Subcutaneous adipose tissue (tissue), 4 donors: Measurements from ENCODE around the gene SATB2. TPM values are rescaled to one million over a fixed set of nuclear protein-coding genes. Genes with fewer than 3 reads are reported as not detected.

Source experiments
- CTCF ChIP-seq: fragments of 450-650 bp; IDR thresholded peaks from one replicate; pipeline ENCODE4 v1.5.1; 2016; ENCODE audit warnings: low read depth, mild to moderate bottlenecking, control low read depth, antibody characterized with exemption, moderate library complexity
- total RNA-seq, 4 donors: library from RNA; depleted of rRNA; stranded (reverse); fragments of >200 nt; gene quantifications; one replicate each; pipeline ENCODE4 v1.1.0, GENCODE V29; 2016

Gene SATB2
- total RNA-seq, 4 donors from 2014 or later, result 4.6 to 9.3 (median 6.0) TPM

DNA sequence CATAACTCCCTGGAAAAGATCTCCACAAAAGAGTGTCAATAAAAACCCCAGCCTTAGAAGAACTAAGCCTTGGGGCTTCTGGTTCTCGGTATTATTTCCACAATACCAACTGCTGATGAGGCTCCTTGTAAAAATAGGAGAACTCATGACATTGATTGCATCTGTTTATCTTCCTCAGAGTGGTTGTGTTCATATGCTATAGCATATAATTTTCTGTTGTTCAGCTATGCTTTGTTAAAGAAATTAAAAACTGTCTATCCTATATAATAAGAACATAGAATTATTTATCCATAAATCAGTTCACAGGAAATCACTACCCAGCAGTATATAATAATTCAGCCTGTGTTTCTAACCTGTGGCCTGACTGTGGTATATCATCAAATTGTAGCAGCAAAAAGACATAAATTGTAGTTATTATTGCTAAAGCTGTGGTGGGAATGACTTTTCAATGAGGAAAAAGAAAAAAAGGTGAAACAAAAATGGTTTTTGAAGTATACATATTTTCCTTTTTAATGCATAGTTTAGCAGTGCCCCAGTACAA lies 68.9 kb downstream of the SATB2 start:
- no peak for TF ChIP-seq CTCF

DNA sequence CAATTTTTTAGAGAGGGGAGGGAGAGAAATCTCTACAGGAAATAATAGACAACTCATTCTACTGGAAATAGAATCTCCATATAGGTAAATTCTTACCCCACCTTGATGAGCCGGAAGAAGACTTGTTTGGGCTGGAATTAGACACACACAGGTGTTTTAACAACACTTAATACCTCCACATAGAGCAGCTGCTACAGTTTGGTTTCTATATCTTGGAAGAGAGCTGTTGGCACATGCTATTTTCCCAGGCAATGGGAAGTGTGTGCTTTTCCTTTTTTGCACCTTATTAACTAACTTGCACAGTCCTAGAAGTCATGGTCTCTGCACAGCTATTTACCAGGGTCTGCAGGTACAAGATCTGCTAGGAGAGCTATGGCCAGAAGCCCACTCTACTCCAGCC lies 73.7 kb downstream of the SATB2 start:
- no peak for TF ChIP-seq CTCF

GRCh38 chr2:199383021-199383420 lies 74.7 kb downstream of the SATB2 start:
- no peak for TF ChIP-seq CTCF

DNA sequence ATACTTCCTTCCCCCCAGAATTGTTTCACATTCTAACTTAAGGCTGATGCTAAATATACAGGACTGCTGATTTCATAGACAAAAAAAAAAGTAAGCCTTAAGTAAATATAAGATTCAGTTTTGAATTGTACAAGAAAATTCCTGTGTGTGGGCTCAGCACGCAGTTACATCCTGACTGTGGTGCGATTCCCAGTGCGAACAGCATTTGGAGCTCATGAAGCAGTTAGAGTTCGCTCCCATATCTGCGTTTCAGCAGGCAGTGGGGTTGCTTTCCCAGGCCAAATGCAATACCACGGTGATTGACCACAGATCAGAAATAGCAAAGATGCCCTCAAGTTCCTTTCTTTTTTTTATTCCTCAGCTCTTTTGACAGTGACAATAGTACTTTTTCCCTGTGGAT lies 75.6 kb downstream of the SATB2 start:
- no peak for TF ChIP-seq CTCF

DNA sequence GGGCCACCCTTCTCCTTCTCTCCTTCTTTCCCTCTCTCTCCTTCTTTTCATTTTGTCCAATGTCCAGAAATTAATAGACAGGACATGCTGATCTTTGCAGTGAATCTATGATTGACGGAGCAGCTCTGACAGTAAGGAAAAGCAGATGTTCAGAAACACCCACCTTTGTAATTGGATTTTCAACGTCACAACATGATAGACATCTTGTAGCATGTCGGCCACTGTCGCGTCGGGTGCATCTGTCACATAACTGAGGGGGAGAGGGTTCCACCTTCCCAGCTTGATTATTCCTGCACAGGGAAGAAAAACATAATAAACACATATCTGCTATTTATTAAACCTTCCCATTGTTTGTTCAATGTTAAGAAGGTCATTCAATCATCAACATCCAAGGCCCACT lies 76.2 kb downstream of the SATB2 start:
- no peak for TF ChIP-seq CTCF

GRCh38 chr2:199378948-199379650 lies 78.6 kb downstream of the SATB2 start:
- TF ChIP-seq CTCF, result no peak

GRCh38 chr2:199370150-199370780 lies 87.5 kb downstream of the SATB2 start:
- TF ChIP-seq CTCF, result no peak
